ENCODE data around the gene RLN3. TPM values are rescaled to one million over a fixed set of nuclear protein-coding genes. Genes with fewer than 3 reads are reported as not detected.
"Not testable (repeated sequence)": the region's sequence is repeated elsewhere in the genome, so short reads cannot be mapped to it uniquely, and the experiment has no call there.

The RLN3 gene
- total RNA-seq, 1 experiment from 2014 or later: not detected

DNA sequence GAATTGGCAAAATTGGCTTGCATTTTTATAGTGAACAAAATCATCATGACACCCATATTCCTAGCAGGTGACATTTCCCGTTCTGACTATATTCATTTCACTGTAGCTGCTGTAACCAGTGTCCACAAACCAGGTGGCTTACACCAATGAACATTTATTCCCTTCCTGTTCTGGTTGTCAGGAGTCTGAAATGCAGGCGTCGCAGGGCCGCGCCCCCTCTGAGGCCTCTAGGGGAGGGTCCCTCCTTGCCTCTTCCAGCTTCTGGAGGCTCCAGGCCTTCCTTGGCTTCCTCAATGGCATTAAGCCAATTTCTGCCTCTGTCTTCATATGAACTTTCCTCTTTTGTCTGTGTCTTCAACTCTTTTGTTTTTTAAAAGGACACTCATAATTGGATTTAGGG, 6.5 kb upstream of the RLN3 start:
- DNase-seq (ENCODE audit: low read depth): no peak

DNA sequence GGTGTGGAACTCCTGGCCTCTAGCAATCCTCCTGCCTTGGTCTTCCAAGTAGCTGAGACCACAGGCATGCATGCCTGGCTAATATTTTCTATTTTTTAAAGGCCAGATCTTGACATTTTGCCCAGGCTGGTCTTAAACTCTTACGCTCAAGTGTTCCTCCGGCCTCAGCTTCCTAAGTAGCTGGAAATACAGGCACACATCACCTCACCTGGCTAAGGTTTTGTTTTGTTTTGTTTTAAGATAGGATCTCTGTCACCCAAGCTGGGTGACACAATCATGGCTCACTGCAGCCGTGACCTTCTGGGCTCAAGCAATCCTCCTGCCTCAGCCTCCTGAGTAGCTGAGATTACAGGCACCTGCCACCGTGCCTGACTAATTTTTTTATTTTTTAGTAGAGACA, 5.5 kb upstream of the RLN3 start:
- no peak for DNase-seq (ENCODE audit: low read depth)

DNA sequence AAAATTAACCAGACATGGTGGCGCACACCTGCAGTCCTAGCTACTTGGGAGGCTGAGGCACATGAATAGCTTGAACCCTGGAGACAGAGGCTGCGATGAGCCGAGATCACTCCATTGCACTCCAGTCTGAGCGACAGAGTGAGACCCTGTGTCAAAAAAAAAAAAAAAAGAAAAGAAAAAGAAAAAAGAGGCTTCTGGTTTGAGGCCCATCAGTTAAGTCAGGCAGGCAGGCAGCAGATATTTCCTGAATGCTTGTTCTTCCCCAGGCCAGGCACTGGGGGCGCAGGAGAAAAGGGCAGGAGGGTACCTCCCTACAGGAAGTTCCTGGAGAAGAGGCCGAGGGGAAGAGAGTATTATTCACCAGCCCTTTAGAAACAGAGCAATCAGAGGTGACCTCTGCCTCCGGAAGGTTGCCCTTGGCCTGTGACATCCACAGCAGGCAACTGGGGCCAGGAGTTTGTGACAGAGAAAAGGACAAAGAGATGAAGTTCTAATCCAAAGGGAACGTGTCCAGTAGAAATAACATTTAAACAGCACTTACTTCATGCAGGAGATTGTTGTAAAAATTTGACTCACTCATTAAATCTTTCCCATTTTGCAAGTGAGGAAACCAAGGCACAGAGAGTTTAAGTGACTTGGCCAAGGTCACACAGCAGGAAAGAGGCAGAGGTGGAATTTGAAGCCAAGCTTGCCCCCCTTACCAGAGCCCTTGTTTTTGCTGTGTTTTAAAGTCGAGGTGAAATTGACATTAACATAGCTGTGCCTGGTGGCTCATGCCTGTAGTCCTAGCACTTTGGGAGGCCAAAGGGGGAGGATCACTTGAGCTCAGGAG, 4.3 kb upstream of the RLN3 start:
- peak; percentile 74 for DNase-seq (ENCODE audit: low read depth)

DNA sequence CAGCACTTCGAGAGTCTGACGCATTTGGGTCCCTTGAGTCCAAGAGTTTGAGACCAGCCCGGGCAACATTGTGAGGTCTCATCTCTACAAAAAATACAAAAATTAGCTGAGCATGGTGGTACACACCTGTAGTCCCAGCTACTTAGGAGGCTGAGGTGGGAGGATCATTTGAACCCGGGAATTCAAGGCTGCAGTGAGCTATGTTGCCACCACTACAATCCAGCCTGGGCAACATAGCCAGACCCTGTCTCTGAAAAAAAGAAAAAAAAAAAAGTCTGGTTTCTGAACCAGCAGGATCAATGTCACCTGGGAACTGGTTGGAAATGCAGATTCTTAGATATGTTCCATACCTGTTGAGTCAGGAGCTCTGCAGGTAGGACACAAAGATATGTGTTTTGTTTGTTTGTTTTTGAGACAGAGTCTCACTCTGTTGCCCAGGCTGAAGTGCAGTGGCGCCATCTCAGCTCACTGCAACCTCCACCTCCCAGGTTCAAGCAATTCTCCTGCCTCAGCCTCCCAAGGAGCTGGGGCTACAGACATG, 1.2 kb upstream of the RLN3 start:
- DNase-seq (ENCODE audit: low read depth): not testable (repeated sequence)

DNA sequence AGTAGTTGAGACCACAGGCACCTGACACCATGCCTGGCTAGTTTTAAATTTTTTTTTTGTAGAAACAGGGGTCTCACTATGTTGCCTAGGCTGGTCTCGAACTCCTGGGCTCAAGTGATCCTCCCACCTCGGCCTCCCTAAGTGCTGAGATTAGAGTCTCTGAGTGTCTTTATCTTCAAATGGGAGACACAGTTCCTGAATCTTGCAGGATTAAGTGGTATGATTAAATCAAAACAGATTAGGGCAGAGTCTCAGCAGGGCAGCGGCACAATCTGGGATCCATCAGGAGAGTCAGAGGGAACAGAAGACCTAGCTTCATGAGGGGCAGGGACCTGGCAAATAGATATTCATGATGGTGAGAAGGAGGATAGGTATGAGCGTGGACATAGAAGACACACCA, 953 bp downstream of the RLN3 start:
- DNase-seq (ENCODE audit: low read depth): no peak

DNA sequence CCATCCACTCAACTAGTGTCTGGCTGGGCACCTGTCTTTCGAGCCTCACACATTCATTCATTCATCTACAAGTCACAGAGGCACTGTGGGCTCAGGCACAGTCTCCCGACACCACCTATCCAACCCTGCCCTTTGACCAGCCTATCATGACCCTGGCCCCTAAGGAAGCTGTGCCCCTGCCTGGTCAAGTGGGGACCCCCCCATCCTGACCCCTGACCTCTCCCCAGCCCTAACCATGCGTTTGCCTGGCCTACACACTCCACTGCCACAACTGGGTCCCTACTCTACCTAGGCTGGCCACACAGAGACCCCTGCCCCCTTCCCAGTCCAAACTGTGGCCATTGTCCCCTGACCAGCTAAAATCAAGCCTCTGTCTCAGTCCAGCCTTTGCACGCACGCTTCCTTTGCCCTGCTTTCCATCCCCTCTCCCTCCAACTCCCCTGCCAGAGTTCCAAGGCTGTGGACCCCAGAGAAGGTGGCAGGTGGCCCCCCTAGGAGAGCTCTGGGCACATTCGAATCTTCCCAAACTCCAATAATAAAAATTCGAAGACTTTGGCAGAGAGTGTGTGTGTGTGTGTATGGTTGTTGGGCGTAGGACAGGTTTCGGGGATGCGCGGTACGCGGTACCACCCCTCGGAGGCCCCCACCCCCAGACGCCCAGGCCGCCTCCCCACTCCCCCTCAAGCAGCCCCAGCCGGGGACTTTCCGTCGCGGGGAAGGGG, 3.2 kb downstream of the RLN3 start:
- DNase-seq (ENCODE audit: low read depth): no peak

DNA sequence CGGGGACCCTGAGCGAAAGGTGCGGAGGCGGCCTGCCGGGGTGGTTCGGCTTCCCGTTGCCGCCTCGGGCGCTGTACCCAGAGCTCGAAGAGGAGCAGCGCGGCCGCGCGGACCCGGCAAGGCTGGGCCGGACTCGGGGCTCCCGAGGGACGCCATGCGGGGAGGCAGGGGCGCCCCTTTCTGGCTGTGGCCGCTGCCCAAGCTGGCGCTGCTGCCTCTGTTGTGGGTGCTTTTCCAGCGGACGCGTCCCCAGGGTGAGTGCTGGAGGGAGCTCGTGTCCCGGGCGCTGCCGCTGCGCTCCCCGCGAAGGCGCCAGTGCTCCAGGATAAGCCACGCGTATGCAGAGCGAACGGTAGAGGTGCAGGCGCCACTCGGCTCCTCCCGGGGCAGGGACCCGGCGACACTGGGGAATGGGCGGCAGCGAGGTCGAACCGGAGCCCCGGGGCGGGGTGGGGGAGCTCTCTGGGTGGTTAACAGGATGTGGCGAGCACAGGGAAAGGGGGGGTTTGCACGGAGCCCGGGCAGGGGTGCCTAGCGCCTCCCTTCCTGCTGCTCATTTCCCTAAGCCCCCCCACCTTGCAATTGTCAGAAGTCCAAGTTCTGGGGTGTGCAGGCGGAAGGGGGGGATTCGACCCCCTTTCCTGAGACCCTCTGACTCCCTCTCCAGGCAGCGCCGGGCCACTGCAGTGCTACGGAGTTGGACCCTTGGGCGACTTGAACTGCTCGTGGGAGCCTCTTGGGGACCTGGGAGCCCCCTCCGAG, 4.0 kb downstream of the RLN3 start, which contains the start of gene IL27RA:
Gene IL27RA (plus strand): TSS at position 44 of the 762 bp plus-strand sequence. CDS start 111 bp downstream, at position 155.
- DNase-seq (ENCODE audit: low read depth): peak; percentile 78

DNA sequence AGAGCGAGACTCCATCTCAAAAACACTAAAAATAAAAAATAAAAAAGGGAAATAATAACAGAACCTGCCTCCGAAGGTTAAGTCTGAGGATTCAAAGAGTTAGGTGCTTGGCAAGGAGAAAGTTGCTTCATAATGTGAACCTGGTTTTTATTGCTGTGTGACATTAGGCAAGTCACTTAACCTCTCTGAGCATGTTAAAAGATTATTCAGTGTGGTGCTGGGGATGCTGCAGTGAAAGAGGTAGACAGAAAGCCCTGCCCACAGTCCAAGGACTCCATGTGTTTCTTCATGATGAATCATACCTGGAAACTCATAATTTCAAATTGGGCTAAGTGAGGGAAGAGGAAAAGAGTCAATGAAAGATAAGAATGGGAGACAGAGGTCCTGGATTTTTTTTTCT, 6.0 kb downstream of the RLN3 start:
- DNase-seq (ENCODE audit: low read depth): no peak

DNA sequence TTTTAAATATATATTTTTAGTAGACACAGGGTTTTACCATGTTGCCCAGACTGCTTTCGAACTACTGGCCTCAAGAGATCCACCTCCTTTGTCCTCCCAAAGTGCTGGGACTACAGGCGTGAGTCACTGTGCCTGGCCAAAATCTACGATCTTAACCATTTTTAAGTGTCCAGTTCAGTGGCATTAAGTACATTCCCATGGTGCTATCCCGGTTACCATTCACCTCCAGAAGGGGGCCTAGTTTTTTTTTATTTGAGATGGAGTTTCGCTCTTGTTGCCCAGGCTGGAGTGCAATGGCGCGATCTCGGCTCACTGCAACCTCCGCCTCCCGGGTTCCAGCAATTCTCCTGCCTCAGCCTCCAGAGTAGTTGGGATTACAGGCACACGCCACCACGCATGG, 7.2 kb downstream of the RLN3 start:
- DNase-seq (ENCODE audit: low read depth): not testable (repeated sequence)

DNA sequence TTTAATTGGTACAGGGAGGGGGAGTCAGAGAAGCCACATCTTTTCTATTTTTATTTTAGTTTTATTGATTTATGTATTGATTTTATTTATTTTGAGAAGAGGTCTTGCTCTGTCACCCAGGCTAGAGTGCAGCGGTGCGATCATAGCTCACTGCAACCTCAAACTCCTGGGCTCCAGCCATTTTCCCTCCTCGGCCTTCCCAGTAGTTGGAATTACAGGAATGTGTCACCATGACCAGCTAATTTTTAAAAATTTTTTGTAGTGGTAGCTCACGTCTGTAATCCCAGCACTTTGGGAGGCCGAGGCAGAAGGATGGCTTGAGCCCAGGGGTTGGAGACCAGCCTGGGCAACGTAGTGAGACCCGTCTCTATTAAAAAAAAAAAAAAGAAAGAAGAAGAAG, 7.8 kb downstream of the RLN3 start:
- no peak for DNase-seq (ENCODE audit: low read depth)

DNA sequence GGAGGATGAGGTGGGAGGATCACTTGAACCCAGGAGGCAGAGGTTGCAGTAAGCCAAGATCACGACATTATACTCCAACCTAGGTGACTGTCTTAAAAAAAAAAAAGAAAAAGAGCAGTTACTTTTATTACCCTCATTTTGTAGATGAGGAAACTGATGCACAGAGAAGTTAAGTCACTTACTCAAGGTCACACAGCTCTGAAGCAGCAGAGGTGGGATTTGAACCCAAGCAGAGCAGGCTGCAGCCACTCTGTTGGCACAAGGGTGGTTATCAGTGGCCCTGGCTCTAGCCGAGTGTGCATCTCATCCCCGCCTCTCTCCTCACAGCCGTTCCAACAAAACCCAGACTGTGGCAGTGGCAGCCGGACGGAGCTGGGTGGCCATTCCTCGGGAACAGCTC, 11.2 kb downstream of the RLN3 start:
- no peak for DNase-seq (ENCODE audit: low read depth)

DNA sequence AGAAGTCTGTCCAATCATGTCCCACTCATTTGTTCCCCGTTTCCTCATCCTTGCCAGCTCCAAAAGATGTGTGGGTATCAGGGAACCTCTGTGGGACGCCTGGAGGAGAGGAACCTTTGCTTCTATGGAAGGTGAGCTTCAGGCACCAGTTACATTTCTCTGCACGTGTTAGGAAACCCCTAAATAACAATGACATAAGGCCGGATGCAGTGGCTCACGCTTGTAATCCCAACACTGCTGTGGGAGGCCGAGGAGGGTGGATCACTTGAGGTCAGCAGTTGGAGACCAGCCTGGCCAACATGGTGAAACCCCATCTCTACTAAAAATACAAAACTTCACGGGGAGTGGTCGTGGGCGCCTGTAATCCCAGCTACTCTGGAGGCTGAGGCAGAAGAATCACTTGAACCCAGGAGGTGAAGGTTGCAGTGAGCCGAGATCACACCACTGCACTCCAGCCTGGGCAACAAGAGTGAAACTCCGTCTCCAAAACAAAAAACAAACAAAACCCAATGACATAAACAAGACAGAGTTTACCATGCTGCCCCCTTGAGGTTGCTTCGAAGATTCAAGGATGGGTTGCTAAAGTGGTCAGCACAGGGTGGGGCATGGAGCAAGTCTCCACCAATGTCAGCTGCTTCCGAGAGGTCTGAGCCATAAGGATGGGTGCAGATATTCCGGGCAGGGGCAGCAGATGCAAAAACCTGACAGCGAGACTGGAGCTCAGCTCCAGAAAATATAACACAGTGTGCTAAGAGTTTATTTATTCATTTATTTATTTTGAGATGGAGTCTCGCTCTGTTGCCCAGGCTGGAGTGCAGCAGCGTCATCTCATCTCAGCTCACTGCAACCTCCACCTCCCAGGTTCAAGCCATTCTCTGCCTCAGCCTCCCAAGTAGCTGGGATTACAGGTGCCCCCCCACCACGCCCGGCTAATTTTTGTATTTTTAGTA, 15.0 kb downstream of the RLN3 start:
- DNase-seq (ENCODE audit: low read depth): peak; percentile 36

DNA sequence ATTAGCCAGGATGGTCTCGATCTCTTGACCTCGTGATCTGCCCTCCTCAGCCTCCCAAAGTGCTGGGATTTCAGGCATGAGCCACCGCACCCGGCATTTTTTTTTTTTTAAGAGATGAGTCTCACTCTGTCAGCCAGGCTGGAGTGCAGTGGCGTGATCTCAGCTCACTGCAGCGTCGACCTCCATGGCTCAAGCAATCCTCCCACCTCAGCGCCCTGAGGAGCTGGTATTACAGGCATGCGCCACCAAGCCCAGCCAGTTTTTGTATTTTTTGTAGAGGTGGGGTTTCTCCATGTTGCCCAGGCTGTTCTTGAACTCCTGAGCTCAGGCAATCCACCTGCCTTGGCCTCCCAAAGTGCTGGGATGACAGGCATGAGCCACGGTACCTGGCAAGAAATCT, 19.9 kb downstream of the RLN3 start:
- DNase-seq (ENCODE audit: low read depth): not testable (repeated sequence)

DNA sequence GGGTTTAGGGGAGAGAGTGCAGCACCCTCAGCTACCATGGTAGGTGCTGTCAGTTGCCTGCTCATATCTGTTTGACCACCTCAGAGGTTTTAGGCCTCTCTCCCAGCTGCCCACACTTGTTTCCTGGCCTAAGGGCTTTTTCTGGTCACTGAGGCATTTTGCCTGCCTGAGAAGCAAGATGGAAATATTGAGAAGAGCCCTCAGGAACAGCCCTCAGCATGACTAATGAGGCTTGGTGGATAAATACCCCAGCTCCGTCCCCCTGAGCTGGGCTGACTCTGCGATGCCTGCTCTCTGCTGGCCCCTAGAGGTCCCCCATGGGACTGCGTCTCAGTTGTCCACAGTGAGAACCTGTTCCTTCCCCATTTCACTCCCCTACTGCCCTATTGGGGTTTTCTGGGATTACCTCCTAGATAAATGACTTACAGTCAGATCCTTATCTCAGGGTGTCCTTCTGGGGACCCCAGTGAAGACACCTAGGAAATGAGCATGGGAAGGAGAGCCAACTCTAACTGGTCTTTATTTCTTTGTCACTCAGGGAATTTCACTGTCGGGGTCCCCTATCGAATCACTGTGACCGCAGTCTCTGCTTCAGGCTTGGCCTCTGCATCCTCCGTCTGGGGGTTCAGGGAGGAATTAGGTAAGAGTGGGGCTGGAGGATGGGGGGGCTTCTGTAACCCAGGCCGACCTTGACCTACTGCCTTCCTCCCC, 20.6 kb downstream of the RLN3 start:
- DNase-seq (ENCODE audit: low read depth): peak; percentile 54

DNA sequence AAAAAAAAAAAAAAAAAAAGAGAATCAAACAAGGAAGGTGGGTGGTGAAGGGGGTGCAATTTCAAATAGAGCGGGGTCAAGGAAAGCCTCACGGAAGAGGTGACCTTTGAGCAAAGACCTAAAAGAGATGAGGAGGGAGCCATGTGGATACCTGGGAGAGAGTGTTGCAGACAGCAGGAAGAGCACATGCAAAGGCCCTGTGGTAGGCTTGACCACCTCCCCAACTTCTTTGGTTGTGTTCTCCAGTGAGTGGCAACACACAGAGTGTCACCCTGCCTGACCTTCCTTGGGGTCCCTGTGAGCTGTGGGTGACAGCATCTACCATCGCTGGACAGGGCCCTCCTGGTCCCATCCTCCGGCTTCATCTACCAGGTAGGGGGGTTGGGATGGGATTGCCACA, 22.6 kb downstream of the RLN3 start:
- DNase-seq (ENCODE audit: low read depth): no peak

DNA sequence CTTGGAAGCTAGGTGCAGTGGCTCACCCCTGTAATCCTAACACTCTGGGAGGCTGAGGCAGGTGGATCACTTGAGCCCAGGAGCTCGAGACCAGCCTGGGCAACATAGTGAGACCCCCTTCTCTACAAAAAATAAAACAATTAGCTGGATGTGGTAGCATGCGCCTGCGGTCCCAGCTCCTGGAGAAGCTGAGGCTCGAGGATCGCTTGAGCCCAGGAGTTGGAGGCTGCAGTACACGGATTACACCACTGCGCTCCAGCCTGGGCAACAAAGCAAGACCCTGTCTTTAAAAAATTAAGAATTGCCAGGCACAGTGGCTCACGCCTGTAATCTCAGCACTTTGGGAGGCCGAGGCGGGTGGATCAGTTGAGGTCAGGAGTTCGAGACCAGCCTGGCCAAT, 23.0 kb downstream of the RLN3 start:
- not testable (repeated sequence) for DNase-seq (ENCODE audit: low read depth)

DNA sequence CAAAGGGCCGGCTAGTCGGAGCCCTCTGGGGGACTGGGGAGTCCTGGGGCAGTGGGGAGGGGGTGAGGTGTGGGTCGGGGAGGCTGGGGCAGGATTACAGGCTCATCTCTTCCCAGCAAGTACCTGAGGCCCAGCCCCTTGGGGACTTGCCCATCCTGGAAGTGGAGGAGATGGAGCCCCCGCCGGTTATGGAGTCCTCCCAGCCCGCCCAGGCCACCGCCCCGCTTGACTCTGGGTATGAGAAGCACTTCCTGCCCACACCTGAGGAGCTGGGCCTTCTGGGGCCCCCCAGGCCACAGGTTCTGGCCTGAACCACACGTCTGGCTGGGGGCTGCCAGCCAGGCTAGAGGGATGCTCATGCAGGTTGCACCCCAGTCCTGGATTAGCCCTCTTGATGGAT, 24.0 kb downstream of the RLN3 start:
- no peak for DNase-seq (ENCODE audit: low read depth)

DNA sequence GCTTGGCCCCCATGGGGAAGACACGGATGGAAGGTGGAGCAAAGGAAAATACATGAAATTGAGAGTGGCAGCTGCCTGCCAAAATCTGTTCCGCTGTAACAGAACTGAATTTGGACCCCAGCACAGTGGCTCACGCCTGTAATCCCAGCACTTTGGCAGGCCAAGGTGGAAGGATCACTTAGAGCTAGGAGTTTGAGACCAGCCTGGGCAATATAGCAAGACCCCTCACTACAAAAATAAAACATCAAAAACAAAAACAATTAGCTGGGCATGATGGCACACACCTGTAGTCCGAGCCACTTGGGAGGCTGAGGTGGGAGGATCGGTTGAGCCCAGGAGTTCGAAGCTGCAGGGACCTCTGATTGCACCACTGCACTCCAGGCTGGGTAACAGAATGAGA, 24.5 kb downstream of the RLN3 start:
- no peak for DNase-seq (ENCODE audit: low read depth)

DNA sequence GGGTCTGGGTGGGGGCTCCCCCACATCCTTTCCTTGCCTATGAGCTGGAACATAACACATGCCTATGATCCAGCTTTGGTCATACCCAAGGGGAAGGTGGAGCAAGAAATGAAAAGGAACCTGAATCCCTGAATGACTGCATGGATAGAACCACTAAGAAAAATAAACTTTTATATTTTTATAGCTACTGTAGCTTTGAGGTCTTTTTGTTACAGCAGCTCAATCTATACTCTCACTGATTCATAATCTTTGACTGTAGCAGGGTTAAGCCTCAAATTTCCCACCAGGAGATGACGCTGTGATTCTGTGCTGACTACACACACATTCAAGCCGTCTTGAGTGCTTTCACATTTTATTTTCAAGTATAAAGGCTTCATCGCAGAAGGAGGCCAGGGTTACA, 25.1 kb downstream of the RLN3 start:
- no peak for DNase-seq (ENCODE audit: low read depth)

DNA sequence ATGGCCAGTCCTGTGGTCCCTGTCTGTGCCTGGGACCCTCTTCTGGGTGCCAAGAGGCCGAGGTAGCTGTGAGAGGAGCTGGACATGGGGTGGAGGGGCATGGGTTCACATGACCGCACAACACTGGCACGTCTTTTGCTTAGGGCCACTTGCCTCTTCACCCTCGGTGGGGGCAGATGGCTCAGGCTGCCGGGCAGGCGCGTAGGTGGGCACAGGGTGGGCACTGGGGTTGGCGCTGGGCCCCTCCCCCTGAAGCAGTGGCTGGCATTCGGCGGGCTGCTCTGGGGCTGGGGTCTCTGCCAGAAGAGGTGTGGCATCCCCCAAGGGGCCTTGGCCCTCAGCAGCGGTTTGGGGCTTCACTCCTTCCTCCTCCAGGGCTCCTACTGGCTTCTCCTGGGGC, 25.6 kb downstream of the RLN3 start:
- no peak for DNase-seq (ENCODE audit: low read depth)
